HCT116 (cell line): ENCODE data around the gene SLC12A7. TPM values are rescaled to one million over a fixed set of nuclear protein-coding genes. Genes with fewer than 3 reads are reported as not detected.

Experiments
- ATAC-seq: fragments of 200-7000 bp; cut with Tn5 transposase; 2 replicates; pipeline ENCODE4 v1.9.1; 2020; ENCODE audit warnings: mild to moderate bottlenecking, moderate library complexity
- BruUV-seq: library from RNA; stranded (reverse); fragments of 400-500 nt; replicated peaks from 2 replicates; lab custom pipeline; 2021; lab: Mats Ljungman, UMichigan
- CTCF ChIA-PET: fragments of 300-600 bp; sonication (Branson Sonifier 250); formaldehyde crosslinking; loops from one replicate; lab custom pipeline; 2021; ENCODE audit warnings: antibody characterized with exemption; lab: Charles Lee
- POLR2A ChIA-PET: fragments of 300-600, 350-600 bp; sonication (Branson Sonifier 250); formaldehyde crosslinking; loops from one replicate; lab custom pipeline; 2021; ENCODE audit warnings: antibody characterized with exemption; lab: Charles Lee
- RAD21 ChIA-PET, 2 experiments: fragments of 300-600 bp; sonication (Branson Sonifier 250); formaldehyde crosslinking; loops; one replicate each; lab custom pipeline; 2023; ENCODE audit warnings: low total read pairs in 2 of 2; ENCODE audit not compliant: uncharacterized antibody in 2 of 2, unreplicated experiment in 2 of 2, low non-redundant PET in 1 of 2; lab: Charles Lee
- DNase-seq: peaks from one replicate; pipeline ENCODE4 v3.0.0-alpha.2; 2010; ENCODE audit warnings: low read depth, low spot score
- H2AFZ ChIP-seq: fragments of 200-600 bp; shearing (Covaris generic), sonication (generic); 2 replicates; pipeline ENCODE4 v1.6.1; 2017; ENCODE audit warnings: low read depth, mixed run types, mixed read lengths, antibody characterized with exemption, low read length; ENCODE audit not compliant: poor library complexity, severe bottlenecking
- H3K27ac ChIP-seq: 2 replicates; pipeline ENCODE4 v1.5.1; 2012; ENCODE audit warnings: low read depth, low read length
- H3K27me3 ChIP-seq: fragments of 200-600 bp; sonication (generic); 2 replicates; pipeline ENCODE4 v1.6.1; 2016; ENCODE audit warnings: mixed run types, low read length, mixed read lengths; ENCODE audit not compliant: insufficient read depth
- H3K36me3 ChIP-seq, 2 experiments: fragments of 200-500 bp in 1 of 2; fragments of 200-600 bp in 1 of 2; sonication (Bioruptor generic) in 1 of 2; sonication (generic) in 1 of 2; 2 replicates each; pipeline versions ENCODE4 v1.5.1 to v1.6.1; 2014 to 2016; ENCODE audit warnings: low read length in 2 of 2, inconsistent platforms in 1 of 2, mixed read lengths in 1 of 2, mixed run types in 1 of 2; ENCODE audit not compliant: insufficient read depth in 2 of 2, control insufficient read depth in 1 of 2
- H3K4me1 ChIP-seq, 2 experiments: fragments of 200-600 bp in 1 of 2; sonication (generic) in 1 of 2; 2 replicates each; pipeline versions ENCODE4 v1.5.1 to v1.6.1; 2012 to 2017; ENCODE audit warnings: low read length in 2 of 2, inconsistent platforms in 1 of 2, mild to moderate bottlenecking in 1 of 2, mixed read lengths in 1 of 2, mixed run types in 1 of 2, moderate library complexity in 1 of 2; ENCODE audit not compliant: insufficient read depth in 2 of 2, control insufficient read depth in 1 of 2
- H3K4me2 ChIP-seq: fragments of 200-600 bp; sonication (generic); 2 replicates; pipeline ENCODE4 v1.6.1; 2017; ENCODE audit warnings: mixed run types, low read length, mixed read lengths
- H3K4me3 ChIP-seq, 2 experiments: fragments of 200-600 bp in 1 of 2; sonication (generic) in 1 of 2; replicated peaks in 1 of 2; 2 replicates each; pipeline ENCODE4 v1.5.1; 2011 to 2016; ENCODE audit warnings: low read length in 2 of 2, control low read depth in 1 of 2, low read depth in 1 of 2, mild to moderate bottlenecking in 1 of 2, mixed read lengths in 1 of 2, mixed run types in 1 of 2
- H3K79me2 ChIP-seq: fragments of 200-600 bp; sonication (generic); 2 replicates; pipeline ENCODE4 v1.6.1; 2017; ENCODE audit warnings: mild to moderate bottlenecking, mixed run types, low read length, moderate library complexity, mixed read lengths; ENCODE audit not compliant: insufficient read depth
- H3K9ac ChIP-seq: fragments of 200-600 bp; sonication (generic); 2 replicates; pipeline ENCODE4 v1.6.1; 2016; ENCODE audit warnings: low read length, mixed read lengths
- H3K9me2 ChIP-seq: fragments of 200-600 bp; sonication (generic), shearing (Covaris generic); 2 replicates; pipeline ENCODE4 v1.6.1; 2017; ENCODE audit warnings: mixed run types, mild to moderate bottlenecking, moderate library complexity; ENCODE audit not compliant: insufficient read depth
- H3K9me3 ChIP-seq, 2 experiments: fragments of 200-500 bp in 1 of 2; fragments of 200-600 bp in 1 of 2; sonication (Bioruptor generic) in 1 of 2; sonication (generic) in 1 of 2; 2 replicates each; pipeline ENCODE4 v1.6.1; 2014 to 2017; ENCODE audit warnings: low read length in 2 of 2, mixed read lengths in 2 of 2, inconsistent platforms in 1 of 2, low read depth in 1 of 2, mild to moderate bottlenecking in 1 of 2, mixed run types in 1 of 2, moderate library complexity in 1 of 2; ENCODE audit not compliant: control insufficient read depth in 1 of 2, insufficient read depth in 1 of 2
- H4K20me1 ChIP-seq: fragments of 200-600 bp; sonication (generic), shearing (Covaris generic); 2 replicates; pipeline ENCODE4 v1.6.1; 2017; ENCODE audit warnings: mixed run types, mild to moderate bottlenecking, moderate library complexity; ENCODE audit not compliant: insufficient read depth
- ATF3 ChIP-seq: IDR thresholded peaks from 2 replicates; pipeline ENCODE4 v1.6.1; 2012
- CEBPB ChIP-seq: IDR thresholded peaks from 2 replicates; pipeline ENCODE4 v1.6.1; 2012; ENCODE audit warnings: low read depth
- CTCF ChIP-seq, 3 experiments: fragments of 200-600 bp in 1 of 3; sonication (generic) in 1 of 3; IDR thresholded peaks in 2 of 3; conservative IDR thresholded peaks in 1 of 3; 2 replicates each; pipeline ENCODE4 v1.5.1; 2012 to 2017; ENCODE audit warnings: low read depth in 2 of 3, low read length in 2 of 3, antibody characterized with exemption in 1 of 3, borderline replicate concordance in 1 of 3, control low read depth in 1 of 3, mild to moderate bottlenecking in 1 of 3, mixed read lengths in 1 of 3, mixed run types in 1 of 3, moderate library complexity in 1 of 3; ENCODE audit not compliant: insufficient read depth in 1 of 3
- EGR1 ChIP-seq: IDR thresholded peaks from 2 replicates; pipeline ENCODE4 v1.6.1; 2012; ENCODE audit warnings: low read depth
- ELF1 ChIP-seq: IDR thresholded peaks from 2 replicates; pipeline ENCODE4 v1.6.1; 2012; ENCODE audit warnings: low read depth, borderline replicate concordance
- FOSL1 ChIP-seq: IDR thresholded peaks from 2 replicates; pipeline ENCODE4 v1.6.1; 2012; ENCODE audit warnings: low read depth
- JUND ChIP-seq: IDR thresholded peaks from 2 replicates; pipeline ENCODE4 v1.6.1; 2012
- MAX ChIP-seq: IDR thresholded peaks from 2 replicates; pipeline ENCODE4 v1.6.1; 2012
- POLR2AphosphoS5 ChIP-seq: IDR thresholded peaks from 2 replicates; pipeline ENCODE4 v1.6.1; 2011; ENCODE audit warnings: mild to moderate bottlenecking, low read depth, low read length, moderate library complexity
- RAD21 ChIP-seq: IDR thresholded peaks from 2 replicates; pipeline ENCODE4 v1.6.1; 2012; ENCODE audit warnings: low read depth, mild to moderate bottlenecking
- REST ChIP-seq: IDR thresholded peaks from 2 replicates; pipeline ENCODE4 v1.6.1; 2012; ENCODE audit warnings: low read depth
- SIN3A ChIP-seq: IDR thresholded peaks from 2 replicates; pipeline ENCODE4 v1.6.1; 2012; ENCODE audit warnings: low read depth
- SP1 ChIP-seq: IDR thresholded peaks from 2 replicates; pipeline ENCODE4 v1.6.1; 2012; ENCODE audit warnings: low read depth
- SRF ChIP-seq: IDR thresholded peaks from 2 replicates; pipeline ENCODE4 v1.6.1; 2012; ENCODE audit warnings: low read depth
- TCF7L2 ChIP-seq: IDR thresholded peaks from 2 replicates; pipeline ENCODE4 v1.7.0; 2011; ENCODE audit warnings: borderline replicate concordance, inconsistent platforms; ENCODE audit not compliant: insufficient read depth, insufficient read length; ENCODE audit errors: extremely low read depth
- YY1 ChIP-seq: IDR thresholded peaks from 2 replicates; pipeline ENCODE4 v1.6.1; 2011; ENCODE audit warnings: low read length, low read depth, moderate library complexity, mild to moderate bottlenecking; ENCODE audit not compliant: insufficient replicate concordance; ENCODE audit errors: extremely low read depth
- ZFX ChIP-seq: fragments of 450-650 bp; IDR thresholded peaks from 2 replicates; pipeline ENCODE4 v1.6.1; 2017
- intact Hi-C: fragments of 100-400 bp; cut with micrococcal nuclease; formaldehyde crosslinking; loops from 2 replicates; pipeline ENCODE4 v1.10.0; 2022
- total RNA-seq: library from RNA; stranded (reverse); gene quantifications from one replicate; pipeline ENCODE4 v1.2.1, GENCODE V29; 2021; ENCODE audit not compliant: unreplicated experiment

Gene SLC12A7
- total RNA-seq, 1 experiment from 2014 or later = 29.6 TPM

GRCh38 chr5:1030801-1031271, 81.0 kb downstream of the SLC12A7 start:
- H2AFZ ChIP-seq = no peak overlapping the region
- H3K79me2 ChIP-seq = no peaks in the 10 kb centered on the region
- H3K9me2 ChIP-seq = no peaks in the 10 kb centered on the region
- no peaks in the 10 kb centered on the region for H4K20me1 ChIP-seq
- TF ChIP-seq RAD21 = no peak
- no peak for TF ChIP-seq JUND
- no peak for TF ChIP-seq CEBPB
- no peak for TF ChIP-seq SRF
- no peak for TF ChIP-seq SP1
- no peak for TF ChIP-seq CTCF (IDR thresholded peaks at IDR 0.05 in 2 of 3, conservative IDR thresholded peaks at IDR 0.05 in 1 of 3; ENCODE audit: borderline replicate concordance in 1 of 3, insufficient read depth in 1 of 3, low read depth in 2 of 3, low read length in 2 of 3)
- no peak for TF ChIP-seq TCF7L2
- TF ChIP-seq SIN3A = no peak
- TF ChIP-seq YY1 = no peak
- TF ChIP-seq POLR2AphosphoS5 = no peak
- no peak for TF ChIP-seq ZFX
- no peak for TF ChIP-seq REST
- TF ChIP-seq ATF3 = no peak
- no peak for TF ChIP-seq EGR1
- no peak for TF ChIP-seq MAX
- no peak for TF ChIP-seq FOSL1
- TF ChIP-seq ELF1 = no peak
- H3K9ac ChIP-seq = no peak overlapping the region
- H3K4me2 ChIP-seq = no peak overlapping the region
- H3K4me1 ChIP-seq = no peaks in the 10 kb centered on the region
- no TSS peak for BruUV-seq
- no peak overlapping the region for H3K4me3 ChIP-seq
- intact Hi-C loops = no loop called here
- ATAC-seq (no peak), DNase-seq (no peak)
- no peak overlapping the region for H3K27ac ChIP-seq
- POLR2A ChIA-PET = no interaction called here
- CTCF ChIA-PET = no interaction called here
- no peaks in the 10 kb centered on the region for H3K9me3 ChIP-seq
- RAD21 ChIA-PET = no interaction called here
- no peaks in the 10 kb centered on the region for H3K27me3 ChIP-seq
- H3K36me3 ChIP-seq = no peaks in the 10 kb centered on the region
